Endodermal cell (in vitro differentiated cells): ENCODE data around the gene MCM6. TPM values are rescaled to one million over a fixed set of nuclear protein-coding genes. Genes with fewer than 3 reads are reported as not detected.
"Not testable (repeated sequence)": the region's sequence is repeated elsewhere in the genome, so short reads cannot be mapped to it uniquely, and the experiment has no call there.

ENCODE experiments used
- DNase-seq: peaks from one replicate; pipeline ENCODE4 v3.0.0-alpha.2; 2017
- H3K27ac ChIP-seq: 2 replicates; pipeline ENCODE4 v1.5.1; 2013; ENCODE audit warnings: mild to moderate bottlenecking, low read depth, low read length, moderate library complexity
- H3K27me3 ChIP-seq: 2 replicates; pipeline ENCODE4 v1.6.1; 2013; ENCODE audit warnings: mild to moderate bottlenecking, low read length, moderate library complexity; ENCODE audit not compliant: insufficient read depth, control insufficient read depth, poor library complexity, severe bottlenecking
- H3K36me3 ChIP-seq: 2 replicates; pipeline ENCODE4 v1.7.0; 2013; ENCODE audit warnings: mild to moderate bottlenecking, low read length, moderate library complexity; ENCODE audit not compliant: control insufficient read depth, insufficient read depth
- H3K4me1 ChIP-seq: one replicate; pipeline ENCODE4 v1.7.0; 2013; ENCODE audit warnings: low read length; ENCODE audit not compliant: control insufficient read depth, insufficient read depth
- H3K4me3 ChIP-seq: 2 replicates; pipeline ENCODE4 v1.5.1; 2013; ENCODE audit warnings: mild to moderate bottlenecking, low read length, moderate library complexity
- H3K9ac ChIP-seq: 2 replicates; pipeline ENCODE4 v1.6.1; 2013; ENCODE audit warnings: mild to moderate bottlenecking, low read length, moderate library complexity; ENCODE audit not compliant: poor library complexity, severe bottlenecking; ENCODE audit errors: extremely low read depth
- H3K9me3 ChIP-seq: 2 replicates; pipeline ENCODE4 v1.6.1; 2013; ENCODE audit warnings: mild to moderate bottlenecking, low read length, moderate library complexity; ENCODE audit not compliant: control insufficient read depth
- H3K27ac Mint-ChIP-seq: 2 replicates; pipeline ENCODE4 v1.8.0; 2020; ENCODE audit warnings: mixed read lengths
- H3K27me3 Mint-ChIP-seq: 2 replicates; pipeline ENCODE4 v1.8.0; 2021; ENCODE audit warnings: mild to moderate bottlenecking, mixed read lengths; ENCODE audit not compliant: insufficient read depth
- H3K36me3 Mint-ChIP-seq: 2 replicates; pipeline ENCODE4 v1.8.0; 2020; ENCODE audit warnings: low read depth, mixed read lengths
- H3K4me1 Mint-ChIP-seq: 2 replicates; pipeline ENCODE4 v1.8.0; 2020; ENCODE audit warnings: mixed read lengths
- H3K4me3 Mint-ChIP-seq: 2 replicates; pipeline ENCODE4 v1.8.0; 2020; ENCODE audit warnings: mild to moderate bottlenecking, moderate library complexity, mixed read lengths
- H3K9me3 Mint-ChIP-seq: 2 replicates; pipeline ENCODE4 v1.8.0; 2020; ENCODE audit warnings: mild to moderate bottlenecking, mixed read lengths
- WGBS, 2 experiments: methylation state at CpG; one replicate each; pipeline versions ENCODE4 v1.1.5 to v1.1.7; 2013; ENCODE audit warnings: missing lambda C conversion rate in 2 of 2, mixed read lengths in 1 of 2; ENCODE audit not compliant: insufficient coverage in 1 of 2, insufficient read length in 1 of 2; 5-methylcytosine and 5-hydroxymethylcytosine counted together
- total RNA-seq, 2 donors: library from RNA; stranded (reverse); fragmentation: NEBNext Ultra II Directional in 1 of 2; extraction: Animal tissue kit (Norgen Biotek cat#: 25700) in 1 of 2; gene quantifications; 2 replicates in 1 of 2; 3 replicates in 1 of 2; pipeline ENCODE4 v1.2.1, GENCODE V29; 2021
- TF ChIP-seq, protein P1 (sequence below): fragments of 200-600 bp; sonication (generic); conservative IDR thresholded peaks from 2 replicates; pipeline ENCODE4 v1.5.0; 2021; ENCODE audit warnings: antibody characterized with exemption, mild to moderate bottlenecking

The MCM6 gene
- total RNA-seq, 2 donors from 2014 or later, result 140 to 141 TPM

DNA sequence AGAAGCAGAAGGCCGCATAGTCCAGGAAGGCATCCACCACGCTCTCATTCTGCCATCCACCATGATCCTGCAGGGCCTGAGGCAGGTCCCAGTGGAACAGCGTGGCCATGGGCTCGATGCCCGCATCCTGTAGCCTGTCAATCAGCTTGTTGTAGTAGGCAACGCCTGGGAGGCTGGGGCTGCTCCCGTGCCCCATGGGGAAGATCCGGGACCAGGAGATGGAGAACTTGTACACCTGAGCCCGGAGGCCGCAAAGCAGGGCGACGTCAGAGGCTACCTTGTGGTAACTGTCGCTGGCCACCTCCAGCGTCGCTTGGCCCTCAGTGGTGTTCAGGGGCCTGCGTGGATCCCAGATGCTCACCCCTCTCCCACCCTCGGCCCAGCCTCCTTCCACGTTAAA is 58.8 kb downstream of the MCM6 start:
- H3K4me3 ChIP-seq, result no peak overlapping the region
- no peak overlapping the region for H3K27ac ChIP-seq
- H3K9me3 Mint-ChIP-seq, result no peaks in the 10 kb centered on the region
- H3K9ac ChIP-seq, result no peak overlapping the region
- peaks cover 36% of the 10 kb centered on the region for H3K27me3 Mint-ChIP-seq
- DNase-seq, result no peak
- H3K4me3 Mint-ChIP-seq, result no peak overlapping the region
- H3K36me3 ChIP-seq, result peaks cover 2% of the 10 kb centered on the region
- WGBS, 2 experiments, result 88 to 94% methylated on average over 13 to 18 of the region's 18 CpGs
- H3K4me1 ChIP-seq, result no peaks in the 10 kb centered on the region
- peaks cover 4% of the 10 kb centered on the region for H3K9me3 ChIP-seq
- H3K27ac Mint-ChIP-seq, result no peak overlapping the region
- H3K27me3 ChIP-seq, result no peaks in the 10 kb centered on the region
- H3K36me3 Mint-ChIP-seq, result no peaks in the 10 kb centered on the region
- H3K4me1 Mint-ChIP-seq, result no peaks in the 10 kb centered on the region
- TF ChIP-seq, protein P1, sequence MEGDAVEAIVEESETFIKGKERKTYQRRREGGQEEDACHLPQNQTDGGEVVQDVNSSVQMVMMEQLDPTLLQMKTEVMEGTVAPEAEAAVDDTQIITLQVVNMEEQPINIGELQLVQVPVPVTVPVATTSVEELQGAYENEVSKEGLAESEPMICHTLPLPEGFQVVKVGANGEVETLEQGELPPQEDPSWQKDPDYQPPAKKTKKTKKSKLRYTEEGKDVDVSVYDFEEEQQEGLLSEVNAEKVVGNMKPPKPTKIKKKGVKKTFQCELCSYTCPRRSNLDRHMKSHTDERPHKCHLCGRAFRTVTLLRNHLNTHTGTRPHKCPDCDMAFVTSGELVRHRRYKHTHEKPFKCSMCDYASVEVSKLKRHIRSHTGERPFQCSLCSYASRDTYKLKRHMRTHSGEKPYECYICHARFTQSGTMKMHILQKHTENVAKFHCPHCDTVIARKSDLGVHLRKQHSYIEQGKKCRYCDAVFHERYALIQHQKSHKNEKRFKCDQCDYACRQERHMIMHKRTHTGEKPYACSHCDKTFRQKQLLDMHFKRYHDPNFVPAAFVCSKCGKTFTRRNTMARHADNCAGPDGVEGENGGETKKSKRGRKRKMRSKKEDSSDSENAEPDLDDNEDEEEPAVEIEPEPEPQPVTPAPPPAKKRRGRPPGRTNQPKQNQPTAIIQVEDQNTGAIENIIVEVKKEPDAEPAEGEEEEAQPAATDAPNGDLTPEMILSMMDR, result no peak

DNA sequence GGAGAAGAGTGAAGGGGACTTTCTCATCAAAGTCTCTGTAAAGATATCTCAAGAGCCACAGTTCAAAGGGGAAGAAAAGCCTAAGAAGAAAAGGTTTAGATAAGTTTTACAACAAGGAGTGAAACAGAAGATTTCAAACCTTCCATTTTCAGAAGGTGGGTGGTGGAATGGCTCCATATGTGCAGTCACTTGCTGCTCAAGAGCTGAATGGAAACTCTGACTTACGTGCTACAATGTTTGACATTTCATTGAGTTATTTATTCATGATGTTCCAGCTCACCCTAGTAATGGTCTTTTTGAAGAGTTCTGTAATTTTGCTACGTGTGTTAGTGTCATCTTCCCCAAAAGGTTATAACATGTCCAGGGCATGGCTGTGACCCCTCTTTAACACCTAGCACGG is 61.0 kb downstream of the MCM6 start:
- no peak overlapping the region for H3K27ac ChIP-seq
- Mint-ChIP-seq H3K27me3 (peaks cover 46% of the 10 kb centered on the region), H3K27ac (no peak overlapping the region), H3K9me3 (peaks cover 7% of the 10 kb centered on the region), H3K36me3 (no peaks in the 10 kb centered on the region), H3K4me1 (no peaks in the 10 kb centered on the region), H3K4me3 (no peak overlapping the region)
- no peak for DNase-seq
- TF ChIP-seq, protein P1, result no peak
- no peaks in the 10 kb centered on the region for H3K36me3 ChIP-seq
- no peak overlapping the region for H3K9ac ChIP-seq
- WGBS, 2 experiments, result 90 to 91% methylated on average over 2 of the region's 3 CpGs
- H3K9me3 ChIP-seq, result no peaks in the 10 kb centered on the region
- H3K27me3 ChIP-seq, result no peaks in the 10 kb centered on the region
- H3K4me3 ChIP-seq, result no peak overlapping the region
- no peaks in the 10 kb centered on the region for H3K4me1 ChIP-seq

DNA sequence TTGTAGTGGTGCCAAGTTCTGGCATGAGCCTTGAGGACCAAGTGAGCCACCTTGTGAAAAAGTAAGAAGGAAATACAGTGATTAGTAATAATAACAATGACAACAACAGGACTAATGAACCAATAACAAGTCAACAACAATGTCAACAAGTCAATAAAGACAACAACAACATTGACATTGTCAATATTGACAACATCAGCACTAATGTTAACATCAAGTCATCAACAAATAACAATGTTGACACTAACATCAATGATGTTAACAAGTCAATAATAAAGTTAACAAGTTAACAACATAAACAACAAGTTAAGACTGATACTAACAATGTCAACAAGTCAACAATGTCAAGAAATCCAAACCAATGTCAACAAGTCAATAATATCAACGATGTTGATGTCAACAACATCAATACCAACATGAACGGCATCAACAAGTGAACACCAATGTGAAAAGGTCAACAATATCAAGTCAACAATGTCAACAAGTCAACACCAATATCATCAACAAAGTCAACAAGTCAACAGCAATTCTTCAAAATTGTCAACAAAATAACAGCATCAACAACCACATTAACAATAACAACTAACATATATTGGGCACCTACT is 63.2 kb downstream of the MCM6 start:
- H3K4me1 Mint-ChIP-seq, result no peaks in the 10 kb centered on the region
- TF ChIP-seq, protein P1, result no peak
- H3K9ac ChIP-seq, result no peak overlapping the region
- H3K4me3 Mint-ChIP-seq, result no peak overlapping the region
- no peak overlapping the region for H3K4me3 ChIP-seq
- H3K27ac Mint-ChIP-seq, result no peak overlapping the region
- H3K27ac ChIP-seq, result no peak overlapping the region
- H3K27me3 ChIP-seq, result no peaks in the 10 kb centered on the region
- no peak for DNase-seq
- H3K4me1 ChIP-seq, result no peaks in the 10 kb centered on the region
- H3K36me3 Mint-ChIP-seq, result no peaks in the 10 kb centered on the region
- peaks cover 10% of the 10 kb centered on the region for H3K9me3 Mint-ChIP-seq
- peaks cover 54% of the 10 kb centered on the region for H3K27me3 Mint-ChIP-seq
- H3K9me3 ChIP-seq, result no peaks in the 10 kb centered on the region
- no peaks in the 10 kb centered on the region for H3K36me3 ChIP-seq
- 90% methylated on average over 2 of the region's 2 CpGs; no CpG with 5 or more reads in 1 of the 2 experiments for WGBS, 2 experiments

DNA sequence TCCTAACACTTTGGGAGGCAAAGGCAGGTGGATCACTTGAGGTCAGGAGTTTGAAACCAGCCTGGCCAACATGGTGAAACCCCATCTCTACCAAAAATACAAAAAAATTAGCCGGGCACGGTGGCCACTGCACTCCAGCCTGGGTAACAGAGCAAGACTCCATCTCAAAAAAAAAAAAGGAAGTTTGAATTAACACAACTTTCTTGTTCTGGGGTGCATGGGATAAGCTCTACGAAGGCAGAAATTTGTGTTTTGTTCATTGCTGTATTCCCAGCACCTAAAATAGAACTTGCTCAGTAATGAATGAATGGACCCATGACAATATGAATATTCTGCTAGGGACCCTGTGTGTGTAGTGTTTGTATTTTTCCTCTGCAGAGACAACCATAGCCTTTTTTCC is 68.4 kb downstream of the MCM6 start:
- H3K27ac Mint-ChIP-seq, H3K36me3 Mint-ChIP-seq, H3K4me1 ChIP-seq, H3K4me3 ChIP-seq, H3K4me1 Mint-ChIP-seq, H3K27ac ChIP-seq, H3K4me3 Mint-ChIP-seq, H3K9ac ChIP-seq, H3K27me3 ChIP-seq, H3K36me3 ChIP-seq, H3K9me3 ChIP-seq, H3K9me3 Mint-ChIP-seq, DNase-seq: not testable (repeated sequence)
- H3K27me3 Mint-ChIP-seq, result peaks cover 42% of the 10 kb centered on the region
- WGBS, 2 experiments, result 83 to 85% methylated on average over 1 to 3 of the region's 3 CpGs
